ENCODE measurements around the gene MAPK9. TPM values are rescaled to one million over a fixed set of nuclear protein-coding genes. Genes with fewer than 3 reads are reported as not detected.

Gene MAPK9
- total RNA-seq, 1 experiment from 2014 or later = 43.4 TPM

DNA sequence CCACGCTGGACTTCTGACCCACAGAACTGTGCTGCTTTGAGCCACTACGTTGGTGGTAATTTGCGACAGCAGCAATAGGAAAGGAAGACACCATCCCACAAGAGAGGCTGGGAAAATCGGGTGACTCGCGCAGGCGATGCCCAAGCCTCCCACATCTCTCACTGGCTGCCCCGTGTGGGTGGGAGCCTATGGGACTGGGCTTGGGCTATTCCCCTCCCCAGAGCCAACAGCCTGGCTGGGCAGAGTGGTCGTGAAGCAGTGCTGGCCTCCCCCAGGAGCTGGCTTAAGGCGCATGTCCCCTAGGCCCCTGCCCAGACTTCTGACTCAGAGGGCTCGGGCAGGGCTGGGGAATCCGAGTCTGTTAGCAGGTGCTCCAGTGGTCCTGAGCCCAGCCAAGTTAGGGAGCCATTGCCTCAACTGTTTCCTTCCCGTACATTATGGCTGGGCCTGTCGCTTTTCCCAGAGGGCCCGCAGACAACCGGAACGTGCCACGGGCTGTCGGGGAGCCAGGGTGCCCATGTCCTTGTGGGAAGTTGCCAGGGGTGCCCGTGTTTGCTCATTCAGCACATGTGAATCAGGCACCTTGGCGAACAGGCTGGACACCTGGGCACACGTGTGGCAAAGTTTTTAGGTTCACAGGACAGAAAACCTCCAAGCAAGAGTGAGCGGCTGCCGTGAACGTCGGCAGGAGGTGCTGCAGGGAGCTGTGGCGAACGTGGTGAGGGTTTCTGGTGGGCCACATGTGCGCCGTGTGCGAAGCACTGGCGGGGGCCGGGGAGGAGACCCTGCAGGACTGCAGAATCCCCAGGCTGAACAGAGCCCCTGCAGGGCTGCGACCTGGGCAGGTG lies 75.9 kb downstream of the MAPK9 start:
- Histone ChIP-seq H3K4me1 (ENCODE audit: control insufficient read depth in 1 of 2, insufficient read depth in 2 of 2, low read length in 2 of 2) (no peaks in the 10 kb centered on the region), H3K36me3 (ENCODE audit: control insufficient read depth in 1 of 2, insufficient read depth in 2 of 2, low read length in 2 of 2) (no peaks in the 10 kb centered on the region), H4K20me1 (ENCODE audit: insufficient read depth) (no peaks in the 10 kb centered on the region), H3K9me2 (ENCODE audit: insufficient read depth) (no peaks in the 10 kb centered on the region), H3K27ac (ENCODE audit: low read depth, low read length) (no peak overlapping the region), H3K4me2 (ENCODE audit: low read length) (no peak overlapping the region), H3K27me3 (ENCODE audit: insufficient read depth, low read length) (no peaks in the 10 kb centered on the region), H2AFZ (ENCODE audit: low read depth, low read length, poor library complexity, severe bottlenecking) (no peak overlapping the region), H3K4me3 (replicated peaks in 1 of 2; ENCODE audit: low read depth in 1 of 2, low read length in 2 of 2) (no peak overlapping the region), H3K9ac (ENCODE audit: low read length) (no peak overlapping the region), H3K79me2 (ENCODE audit: insufficient read depth, low read length) (no peaks in the 10 kb centered on the region), H3K9me3 (ENCODE audit: control insufficient read depth in 1 of 2, insufficient read depth in 1 of 2, low read depth in 1 of 2, low read length in 2 of 2) (no peaks in the 10 kb centered on the region)
- ATAC-seq (no peak), DNase-seq (ENCODE audit: low read depth, low spot score) (no peak)
- intact Hi-C loops (cut with micrococcal nuclease) = no loop called here
- CTCF ChIA-PET = no interaction called here
- RAD21 ChIA-PET (ENCODE audit: low non-redundant PET in 1 of 2, low total read pairs in 2 of 2, uncharacterized antibody in 2 of 2, unreplicated experiment in 2 of 2) = no interaction called here
- TF ChIP-seq EZH2 (IDR thresholded peaks at IDR 0.05) = no peak
- TF ChIP-seq FOSL1 (IDR thresholded peaks at IDR 0.05; ENCODE audit: low read depth) = no peak
- no peak for TF ChIP-seq JUND (IDR thresholded peaks at IDR 0.05)
- TF ChIP-seq, protein P1, sequence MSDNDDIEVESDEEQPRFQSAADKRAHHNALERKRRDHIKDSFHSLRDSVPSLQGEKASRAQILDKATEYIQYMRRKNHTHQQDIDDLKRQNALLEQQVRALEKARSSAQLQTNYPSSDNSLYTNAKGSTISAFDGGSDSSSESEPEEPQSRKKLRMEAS (IDR thresholded peaks at IDR 0.05) = no peak
- TF ChIP-seq, protein P2, sequence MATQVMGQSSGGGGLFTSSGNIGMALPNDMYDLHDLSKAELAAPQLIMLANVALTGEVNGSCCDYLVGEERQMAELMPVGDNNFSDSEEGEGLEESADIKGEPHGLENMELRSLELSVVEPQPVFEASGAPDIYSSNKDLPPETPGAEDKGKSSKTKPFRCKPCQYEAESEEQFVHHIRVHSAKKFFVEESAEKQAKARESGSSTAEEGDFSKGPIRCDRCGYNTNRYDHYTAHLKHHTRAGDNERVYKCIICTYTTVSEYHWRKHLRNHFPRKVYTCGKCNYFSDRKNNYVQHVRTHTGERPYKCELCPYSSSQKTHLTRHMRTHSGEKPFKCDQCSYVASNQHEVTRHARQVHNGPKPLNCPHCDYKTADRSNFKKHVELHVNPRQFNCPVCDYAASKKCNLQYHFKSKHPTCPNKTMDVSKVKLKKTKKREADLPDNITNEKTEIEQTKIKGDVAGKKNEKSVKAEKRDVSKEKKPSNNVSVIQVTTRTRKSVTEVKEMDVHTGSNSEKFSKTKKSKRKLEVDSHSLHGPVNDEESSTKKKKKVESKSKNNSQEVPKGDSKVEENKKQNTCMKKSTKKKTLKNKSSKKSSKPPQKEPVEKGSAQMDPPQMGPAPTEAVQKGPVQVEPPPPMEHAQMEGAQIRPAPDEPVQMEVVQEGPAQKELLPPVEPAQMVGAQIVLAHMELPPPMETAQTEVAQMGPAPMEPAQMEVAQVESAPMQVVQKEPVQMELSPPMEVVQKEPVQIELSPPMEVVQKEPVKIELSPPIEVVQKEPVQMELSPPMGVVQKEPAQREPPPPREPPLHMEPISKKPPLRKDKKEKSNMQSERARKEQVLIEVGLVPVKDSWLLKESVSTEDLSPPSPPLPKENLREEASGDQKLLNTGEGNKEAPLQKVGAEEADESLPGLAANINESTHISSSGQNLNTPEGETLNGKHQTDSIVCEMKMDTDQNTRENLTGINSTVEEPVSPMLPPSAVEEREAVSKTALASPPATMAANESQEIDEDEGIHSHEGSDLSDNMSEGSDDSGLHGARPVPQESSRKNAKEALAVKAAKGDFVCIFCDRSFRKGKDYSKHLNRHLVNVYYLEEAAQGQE (IDR thresholded peaks at IDR 0.05; ENCODE audit: low read depth) = no peak
- TF ChIP-seq ZFX (IDR thresholded peaks at IDR 0.05) = no peak
- no peak for TF ChIP-seq ZNF274 (IDR thresholded peaks at IDR 0.05; ENCODE audit: low read depth, low read length)
- TF ChIP-seq, protein P3, sequence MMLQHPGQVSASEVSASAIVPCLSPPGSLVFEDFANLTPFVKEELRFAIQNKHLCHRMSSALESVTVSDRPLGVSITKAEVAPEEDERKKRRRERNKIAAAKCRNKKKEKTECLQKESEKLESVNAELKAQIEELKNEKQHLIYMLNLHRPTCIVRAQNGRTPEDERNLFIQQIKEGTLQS (IDR thresholded peaks at IDR 0.05) = no peak
- no peak for TF ChIP-seq RAD21 (IDR thresholded peaks at IDR 0.05; ENCODE audit: low read depth)
- POLR2A ChIA-PET = no interaction called here
- BruUV-seq (replicated peaks) = no TSS peak

All from HCT116 (cell line).